IPS-18a (cell line): ENCODE results near the gene LCN10.

ENCODE experiments used
- H3K27ac ChIP-seq: one replicate; pipeline ENCODE4 v1.5.1; 2013; ENCODE audit warnings: low read length
- H3K27me3 ChIP-seq: one replicate; pipeline ENCODE4 v1.6.1; 2013; ENCODE audit warnings: mild to moderate bottlenecking, low read length; ENCODE audit not compliant: control insufficient read depth, insufficient read depth
- H3K36me3 ChIP-seq: one replicate; pipeline ENCODE4 v1.6.1; 2013; ENCODE audit warnings: low read depth, low read length; ENCODE audit not compliant: control insufficient read depth
- H3K4me1 ChIP-seq: one replicate; pipeline ENCODE4 v1.6.1; 2013; ENCODE audit warnings: low read depth, low read length; ENCODE audit not compliant: control insufficient read depth
- H3K4me3 ChIP-seq: one replicate; pipeline ENCODE4 v1.5.1; 2013; ENCODE audit warnings: low read length
- H3K9ac ChIP-seq: one replicate; pipeline ENCODE4 v1.6.1; 2013; ENCODE audit warnings: mild to moderate bottlenecking, low read length, moderate library complexity
- H3K9me3 ChIP-seq: one replicate; pipeline ENCODE4 v1.6.1; 2013; ENCODE audit warnings: low read depth, low read length; ENCODE audit not compliant: control insufficient read depth

The LCN10 gene

DNA sequence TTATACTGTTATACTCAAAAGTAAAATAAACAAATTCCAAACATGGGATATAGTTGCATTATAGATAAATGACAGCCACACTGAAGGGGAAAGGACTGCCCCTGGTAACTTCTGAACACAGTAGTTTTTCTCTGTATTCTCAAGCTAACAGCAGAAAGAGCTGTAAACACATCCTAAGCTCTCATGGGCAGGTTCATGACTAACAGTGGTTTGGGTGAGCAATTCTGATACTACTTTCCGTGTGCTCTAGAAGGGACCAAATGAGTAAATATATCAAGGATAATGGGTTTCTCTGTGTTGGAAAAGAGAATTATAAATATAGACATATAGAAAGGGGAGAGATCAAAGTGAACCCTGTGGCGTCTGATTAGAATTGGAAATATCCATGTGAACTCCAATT is 7.8 kb upstream of the LCN10 start:
- Histone ChIP-seq H3K27me3 (no peaks in the 10 kb centered on the region), H3K9ac (no peak overlapping the region), H3K9me3 (no peaks in the 10 kb centered on the region), H3K36me3 (no peaks in the 10 kb centered on the region), H3K4me3 (no peak overlapping the region), H3K4me1 (no peaks in the 10 kb centered on the region), H3K27ac (no peak overlapping the region)

DNA sequence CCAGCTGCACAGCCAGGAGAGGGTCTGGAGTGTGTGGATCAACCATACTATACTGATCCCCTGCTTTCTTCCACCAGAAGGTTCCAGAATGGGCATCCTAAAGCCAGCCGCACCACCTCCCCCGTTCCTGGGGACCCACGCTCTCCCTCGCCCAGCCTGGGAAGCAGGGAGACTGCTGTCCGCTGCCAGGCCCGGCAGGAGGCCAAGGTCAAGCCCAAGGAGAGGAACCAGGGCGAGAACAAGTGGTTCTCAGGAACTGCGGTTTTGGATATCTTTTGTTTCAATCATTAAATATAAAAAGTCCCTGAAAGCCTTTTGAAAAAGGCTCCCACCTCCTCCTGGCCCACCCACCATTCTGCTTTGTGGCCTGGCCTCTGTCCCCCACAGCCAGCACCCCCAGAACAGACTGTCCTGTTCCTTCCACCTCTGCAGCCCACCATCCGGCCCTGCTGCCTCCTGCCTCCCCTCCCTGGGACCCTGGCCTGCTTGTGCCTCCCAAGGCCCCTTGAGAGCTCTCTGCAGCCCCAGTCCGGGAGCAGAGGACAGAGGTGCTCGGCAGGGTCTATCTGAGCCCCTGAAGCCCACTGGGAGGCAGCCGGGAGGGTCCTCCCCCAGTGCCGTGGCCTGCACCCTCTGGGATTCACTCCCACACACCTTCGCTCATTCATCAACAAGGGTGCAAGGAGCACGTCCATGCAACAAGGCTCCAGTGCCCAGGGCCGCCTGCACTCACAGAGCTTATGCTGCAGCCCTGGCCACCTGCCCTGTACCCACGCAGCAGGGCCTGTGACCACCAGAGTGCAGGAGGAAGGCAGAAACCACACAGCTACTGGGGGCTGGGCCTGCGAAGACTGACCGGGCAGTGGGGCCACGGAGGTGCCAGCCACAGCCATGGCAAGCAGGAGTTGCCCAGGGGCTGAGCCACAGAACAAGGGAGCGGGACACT is 6.2 kb upstream of the LCN10 start:
- H3K36me3 ChIP-seq: no peaks in the 10 kb centered on the region
- no peak overlapping the region for H3K9ac ChIP-seq
- H3K4me3 ChIP-seq: no peak overlapping the region
- no peaks in the 10 kb centered on the region for H3K9me3 ChIP-seq
- no peak overlapping the region for H3K27ac ChIP-seq
- no peaks in the 10 kb centered on the region for H3K4me1 ChIP-seq
- no peaks in the 10 kb centered on the region for H3K27me3 ChIP-seq

DNA sequence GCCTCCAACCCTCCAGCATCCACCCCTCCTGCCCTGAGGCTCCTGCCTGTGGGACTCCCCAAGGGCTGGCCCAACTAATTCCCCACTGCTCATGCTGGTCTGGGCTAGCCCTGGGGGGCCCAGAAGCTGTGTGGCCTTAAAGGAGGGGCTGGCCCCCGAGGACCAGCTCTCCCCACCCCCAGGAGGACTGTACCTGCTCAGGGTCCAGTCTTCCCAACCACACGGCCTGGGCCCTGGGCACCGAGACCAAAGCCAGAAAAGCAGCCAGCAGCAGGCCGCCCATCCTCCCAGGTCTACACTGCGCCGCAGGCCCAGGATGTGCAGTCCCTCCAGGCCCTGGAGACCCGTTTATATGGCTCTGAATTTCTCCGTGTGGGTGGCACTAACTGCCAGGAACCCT is 5.5 kb upstream of the LCN10 start, which contains the start of gene LCN6:
Gene LCN6 (minus strand): TSS at position 325 of the 400 bp plus-strand sequence. CDS start 42 bp downstream, at position 283.
- H3K36me3 ChIP-seq: no peaks in the 10 kb centered on the region
- no peaks in the 10 kb centered on the region for H3K27me3 ChIP-seq
- H3K9ac ChIP-seq: no peak within 1 kb of the TSS
- H3K27ac ChIP-seq: no peak within 1 kb of the TSS
- no peaks in the 10 kb centered on the region for H3K9me3 ChIP-seq
- H3K4me3 ChIP-seq: no peak within 1 kb of the TSS
- H3K4me1 ChIP-seq: no peaks in the 10 kb centered on the region

- Histone ChIP-seq H3K4me1 (no peaks in the 10 kb centered on the region), H3K9ac (no peak overlapping the region), H3K36me3 (no peaks in the 10 kb centered on the region), H3K27ac (no peak overlapping the region), H3K9me3 (no peaks in the 10 kb centered on the region), H3K4me3 (no peak overlapping the region), H3K27me3 (no peaks in the 10 kb centered on the region)
These were observed 4.7 kb upstream of the LCN10 start for GRCh38 chr9:136747161-136748060.

DNA sequence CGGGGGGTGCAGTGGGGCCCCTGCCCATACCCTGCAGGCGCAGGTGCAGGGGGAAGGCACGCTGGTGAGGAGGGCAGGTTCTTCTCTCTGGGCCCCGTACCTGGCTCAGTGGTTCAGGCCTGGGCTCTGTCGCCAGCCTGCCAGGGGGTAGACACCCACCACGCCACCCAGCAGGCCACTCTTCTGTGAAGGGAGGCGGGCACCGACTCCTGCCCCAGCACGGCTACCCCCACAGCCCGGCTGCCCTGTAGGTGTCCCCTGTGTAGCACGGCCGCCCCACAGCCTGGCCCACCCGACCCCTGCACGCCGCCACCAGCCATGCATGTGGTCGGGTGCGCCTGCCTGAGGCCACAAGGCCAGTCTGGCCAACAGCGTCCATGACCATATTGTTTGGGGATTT is 3.9 kb upstream of the LCN10 start:
- Histone ChIP-seq H3K27ac (no peak overlapping the region), H3K9ac (no peak overlapping the region), H3K27me3 (no peaks in the 10 kb centered on the region), H3K4me1 (no peaks in the 10 kb centered on the region), H3K36me3 (no peaks in the 10 kb centered on the region), H3K9me3 (no peaks in the 10 kb centered on the region), H3K4me3 (no peak overlapping the region)

DNA sequence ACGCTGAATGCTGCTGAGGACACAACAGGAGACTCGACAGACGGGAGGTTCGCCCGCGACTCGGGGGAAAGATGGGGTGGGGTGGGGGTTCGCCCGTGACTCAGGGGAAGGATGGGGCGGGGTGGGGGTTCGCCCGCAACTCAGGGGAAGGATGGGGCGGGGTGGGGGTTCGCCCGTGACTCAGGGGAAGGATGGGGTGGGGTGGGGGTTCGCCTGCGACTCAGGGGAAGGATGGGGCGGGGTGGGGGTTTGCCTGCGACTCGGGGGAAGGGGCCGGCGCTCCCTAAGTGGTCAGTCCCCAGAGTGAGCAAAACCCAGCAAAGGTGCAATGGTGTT is 3.4 kb upstream of the LCN10 start:
- Histone ChIP-seq H3K9ac (no peak overlapping the region), H3K27ac (no peak overlapping the region), H3K27me3 (no peaks in the 10 kb centered on the region), H3K9me3 (no peaks in the 10 kb centered on the region), H3K36me3 (no peaks in the 10 kb centered on the region), H3K4me1 (no peaks in the 10 kb centered on the region), H3K4me3 (no peak overlapping the region)

DNA sequence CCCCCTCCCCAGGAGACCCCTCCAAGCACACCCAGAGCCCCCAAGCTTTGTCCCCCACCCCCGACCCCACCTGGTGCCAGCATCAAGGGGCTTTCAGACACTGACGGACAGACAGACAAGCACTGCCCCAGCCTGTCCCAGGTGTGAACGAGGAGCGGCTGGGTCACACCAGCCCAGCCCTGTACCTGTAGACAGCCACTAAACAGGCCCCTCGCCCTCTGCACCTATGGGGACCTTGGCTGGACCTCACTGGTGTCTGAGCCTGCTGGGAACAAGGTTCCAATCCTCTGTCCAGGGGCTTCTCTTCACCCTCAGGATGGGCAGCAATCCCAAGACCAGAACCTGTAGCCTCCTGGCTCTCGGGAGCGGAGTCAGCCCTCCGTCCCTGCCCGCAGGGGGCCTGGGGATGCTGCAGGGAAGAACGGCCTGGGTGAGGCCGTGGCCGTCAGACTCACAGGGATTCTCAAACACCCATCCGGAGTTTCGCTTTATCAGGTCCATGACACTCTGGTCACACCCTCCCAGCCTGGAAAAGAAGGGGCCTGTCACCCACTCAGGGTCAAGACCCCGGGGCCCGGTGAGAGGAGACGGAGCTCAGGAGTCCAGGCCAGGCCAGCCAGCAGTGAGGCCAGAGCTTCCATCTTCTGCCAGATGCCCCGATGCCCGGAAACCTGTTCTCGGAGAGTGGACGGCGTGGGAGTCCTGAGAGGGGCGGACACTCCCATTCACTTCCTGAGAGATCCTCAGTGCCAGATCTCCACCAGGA is 2.8 kb upstream of the LCN10 start:
- no peak overlapping the region for H3K27ac ChIP-seq
- H3K9ac ChIP-seq: no peak overlapping the region
- no peaks in the 10 kb centered on the region for H3K9me3 ChIP-seq
- no peak overlapping the region for H3K4me3 ChIP-seq
- H3K4me1 ChIP-seq: no peaks in the 10 kb centered on the region
- H3K36me3 ChIP-seq: no peaks in the 10 kb centered on the region
- H3K27me3 ChIP-seq: no peaks in the 10 kb centered on the region

GRCh38 chr9:136744773-136745172 is 2.0 kb upstream of the LCN10 start:
- Histone ChIP-seq H3K36me3 (no peaks in the 10 kb centered on the region), H3K27ac (no peak overlapping the region), H3K9me3 (no peaks in the 10 kb centered on the region), H3K4me1 (no peaks in the 10 kb centered on the region), H3K9ac (no peak overlapping the region), H3K27me3 (no peaks in the 10 kb centered on the region), H3K4me3 (no peak overlapping the region)

- H3K27me3 ChIP-seq: no peaks in the 10 kb centered on the region
- no peak overlapping the region for H3K9ac ChIP-seq
- H3K9me3 ChIP-seq: no peaks in the 10 kb centered on the region
- no peak overlapping the region for H3K4me3 ChIP-seq
- no peaks in the 10 kb centered on the region for H3K36me3 ChIP-seq
- H3K4me1 ChIP-seq: no peaks in the 10 kb centered on the region
- H3K27ac ChIP-seq: no peak overlapping the region
These were observed 985 bp upstream of the LCN10 start for GRCh38 chr9:136743639-136744211.

GRCh38 chr9:136741883-136742571 is 713 bp downstream of the LCN10 start:
- H3K9me3 ChIP-seq: no peaks in the 10 kb centered on the region
- no peak overlapping the region for H3K27ac ChIP-seq
- H3K9ac ChIP-seq: no peak overlapping the region
- no peaks in the 10 kb centered on the region for H3K4me1 ChIP-seq
- H3K4me3 ChIP-seq: no peak overlapping the region
- H3K36me3 ChIP-seq: no peaks in the 10 kb centered on the region
- no peaks in the 10 kb centered on the region for H3K27me3 ChIP-seq
